H1 (cell line): Measurements from ENCODE around the gene DYSF. TPM values are rescaled to one million over a fixed set of nuclear protein-coding genes. Genes with fewer than 3 reads are reported as not detected.

Source experiments
- CHD7 ChIP-seq: fragments of 300-600 bp; sonication (generic); IDR thresholded peaks from 2 replicates; pipeline ENCODE4 v1.7.1; 2012; ENCODE audit warnings: low read length, moderate library complexity, mild to moderate bottlenecking, inconsistent platforms; ENCODE audit not compliant: insufficient replicate concordance
- NANOG ChIP-seq: IDR thresholded peaks from 2 replicates; pipeline ENCODE4 v1.6.1; 2011; ENCODE audit warnings: low read length, low read depth, mild to moderate bottlenecking, inconsistent platforms; ENCODE audit not compliant: insufficient read depth, poor library complexity, severe bottlenecking
- NRF1 ChIP-seq: IDR thresholded peaks from 2 replicates; pipeline ENCODE4 v1.6.1; 2011; ENCODE audit warnings: mild to moderate bottlenecking, low read depth, low read length, improper control_type of control experiment
- polyA plus RNA-seq, 7 experiments: library from polyadenylated mRNA; depleted of rRNA in 3 of 7; stranded (reverse) in 5 of 7; unstranded in 2 of 7; fragments of >200 nt in 5 of 7; fragments of 200-250 nt in 2 of 7; gene quantifications; 1 replicate in 5 of 7; 2 replicates in 1 of 7; 4 replicates in 1 of 7; pipeline versions ENCODE4 v1.2.1 to v1.2.3, GENCODE V29; 2011 to 2013; ENCODE audit warnings: missing spikeins in 2 of 7, mixed read lengths in 2 of 7
- total RNA-seq: library from RNA; stranded (reverse); fragmentation: NEBNext Ultra II Directional; extraction: Animal tissue kit (Norgen Biotek cat#: 25700); gene quantifications from 2 replicates; pipeline ENCODE4 v1.2.1, GENCODE V29; 2021
- TF ChIP-seq, protein P1 (sequence below): IDR thresholded peaks from 2 replicates; pipeline ENCODE4 v1.6.1; 2011; ENCODE audit warnings: low read length, improper control_type of control experiment

DYSF gene
- total and polyA plus RNA-seq, 2 of the 8 experiments (the other 6 are each of a cell fraction or from before 2014, with no cell fraction given): 5.8 to 7.1 TPM

DNA sequence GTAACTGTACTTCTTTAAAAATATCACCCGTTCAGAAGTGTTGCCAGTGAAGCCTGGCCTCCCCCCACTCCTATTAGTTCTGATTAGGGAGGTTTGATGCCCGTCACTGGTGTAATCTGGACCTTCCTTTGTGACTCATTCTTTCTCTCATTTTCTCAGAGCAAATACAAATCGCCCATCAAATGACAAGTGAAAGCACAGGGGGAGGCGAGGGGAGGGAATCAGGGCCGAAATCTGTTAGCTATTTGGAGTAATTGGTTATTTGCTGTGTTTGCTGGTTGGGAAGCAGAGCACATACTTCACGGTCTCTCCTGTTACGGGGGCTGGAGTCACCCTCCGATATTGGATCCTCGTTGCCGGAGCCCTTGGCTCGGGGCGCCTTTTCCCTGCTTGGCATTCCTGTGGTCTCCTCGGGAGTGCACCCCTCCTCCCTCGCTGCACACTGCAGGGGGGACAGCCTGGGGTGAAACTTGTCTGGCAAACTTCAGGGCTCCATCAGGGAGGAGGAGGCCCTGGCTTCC lies 178.1 kb downstream of the DYSF start (continued):
- TF ChIP-seq CHD7: no peak
- TF ChIP-seq, protein P1, sequence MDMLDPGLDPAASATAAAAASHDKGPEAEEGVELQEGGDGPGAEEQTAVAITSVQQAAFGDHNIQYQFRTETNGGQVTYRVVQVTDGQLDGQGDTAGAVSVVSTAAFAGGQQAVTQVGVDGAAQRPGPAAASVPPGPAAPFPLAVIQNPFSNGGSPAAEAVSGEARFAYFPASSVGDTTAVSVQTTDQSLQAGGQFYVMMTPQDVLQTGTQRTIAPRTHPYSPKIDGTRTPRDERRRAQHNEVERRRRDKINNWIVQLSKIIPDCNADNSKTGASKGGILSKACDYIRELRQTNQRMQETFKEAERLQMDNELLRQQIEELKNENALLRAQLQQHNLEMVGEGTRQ: no peak
- no peak for TF ChIP-seq NANOG
- no peak for TF ChIP-seq NRF1
